HG03575 (cell line): ENCODE data around the gene PFN2.
"Not testable (repeated sequence)": the region's sequence is repeated elsewhere in the genome, so short reads cannot be mapped to it uniquely, and the experiment has no call there.

ENCODE experiments used
- ATAC-seq: cut with Tn5 transposase; IDR thresholded peaks from one replicate; pipeline ENCODE4 v1.9.1; 2021; ENCODE audit not compliant: unreplicated experiment, insufficient number of reproducible peaks, low FRiP score; ENCODE audit errors: extremely low read depth

The PFN2 gene, protein sequence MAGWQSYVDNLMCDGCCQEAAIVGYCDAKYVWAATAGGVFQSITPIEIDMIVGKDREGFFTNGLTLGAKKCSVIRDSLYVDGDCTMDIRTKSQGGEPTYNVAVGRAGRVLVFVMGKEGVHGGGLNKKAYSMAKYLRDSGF

GRCh38 chr3:149970716-149971402, at the start of gene PFN2:
PFN2 (minus strand) TSS chr3:149970895; CDS start chr3:149970856, 39 bp downstream.
- ATAC-seq, result no peak

DNA sequence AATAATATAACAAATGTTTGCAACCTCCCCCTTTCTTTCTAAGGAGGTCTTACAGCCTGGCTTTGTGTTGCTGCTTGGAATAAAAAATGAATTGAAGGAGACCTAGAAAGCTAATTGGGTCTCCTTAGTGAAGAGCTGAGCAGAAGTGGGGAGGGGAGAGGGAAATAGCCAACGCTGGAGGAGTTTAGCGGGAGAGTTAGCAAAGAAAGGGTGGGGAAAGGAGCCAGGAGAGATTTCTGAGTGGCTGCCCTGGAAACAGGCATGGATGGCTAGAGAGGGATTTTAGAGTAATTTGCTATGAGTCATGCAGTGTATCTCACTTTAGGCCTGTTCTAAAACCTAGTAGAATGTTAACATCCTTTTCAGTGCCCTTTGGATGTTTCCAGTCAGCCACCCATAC, 45.2 kb upstream of the PFN2 start:
- ATAC-seq, result no peak

DNA sequence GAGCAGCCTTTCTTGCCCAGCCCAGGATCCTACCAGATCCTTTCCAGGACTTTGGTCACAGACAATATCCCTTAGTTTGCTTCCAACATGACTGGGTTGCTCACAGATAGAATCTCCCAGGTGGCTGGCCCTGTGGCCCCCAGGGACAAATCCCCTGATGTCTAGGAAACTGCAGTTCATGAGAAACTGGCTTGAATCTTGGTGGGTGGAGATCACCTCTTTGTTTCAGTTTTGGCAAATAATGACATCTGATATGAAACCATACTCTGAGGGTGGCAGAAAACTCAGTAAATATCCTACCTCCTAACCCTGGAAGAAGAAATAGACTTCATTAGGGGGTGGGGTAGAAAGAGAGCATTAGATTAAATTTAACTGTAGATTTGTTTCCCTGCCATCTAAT, 44.1 kb upstream of the PFN2 start:
- ATAC-seq, result no peak

GRCh38 chr3:150013801-150014200, 43.1 kb upstream of the PFN2 start:
- no peak for ATAC-seq

GRCh38 chr3:150006794-150007193, 36.1 kb upstream of the PFN2 start:
- ATAC-seq, result no peak

GRCh38 chr3:150005243-150006112, 34.8 kb upstream of the PFN2 start:
- ATAC-seq, result no peak

GRCh38 chr3:150000641-150001040, 29.9 kb upstream of the PFN2 start:
- ATAC-seq, result no peak

- ATAC-seq, result no peak
These were observed 28.7 kb upstream of the PFN2 start for GRCh38 chr3:149999421-149999820.

GRCh38 chr3:149998946-149999345, 28.3 kb upstream of the PFN2 start:
- no peak for ATAC-seq

DNA sequence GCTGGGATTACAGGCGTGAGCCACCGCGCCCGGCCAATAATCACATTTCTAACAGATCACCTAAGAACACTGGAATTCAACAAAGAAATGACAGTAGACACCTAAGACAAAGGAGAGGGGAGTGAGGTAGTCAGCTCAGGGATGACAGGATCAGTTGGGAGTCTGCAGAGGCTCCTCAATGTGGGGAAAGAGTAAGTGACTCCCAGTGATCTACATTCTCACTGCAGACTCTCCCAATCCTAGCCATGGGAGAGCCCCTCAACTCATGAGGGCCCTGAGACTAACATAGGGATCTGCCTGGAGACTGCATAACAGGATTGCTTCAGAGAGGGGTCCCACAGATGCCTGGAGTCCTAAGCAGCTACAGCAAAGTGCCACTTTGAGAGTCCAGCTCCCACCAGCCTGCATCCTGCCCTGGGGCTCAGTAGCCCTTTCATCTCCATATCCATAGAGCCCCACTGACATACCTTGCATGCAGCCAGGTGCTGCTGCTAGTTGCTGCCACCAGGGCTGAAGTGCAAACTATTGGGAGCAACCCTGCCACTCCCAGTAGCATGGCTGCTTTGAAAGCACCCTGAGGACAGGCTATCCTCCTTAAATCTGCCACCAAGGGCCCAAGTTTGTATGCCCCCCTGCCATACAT, 21.8 kb upstream of the PFN2 start:
- no peak for ATAC-seq

DNA sequence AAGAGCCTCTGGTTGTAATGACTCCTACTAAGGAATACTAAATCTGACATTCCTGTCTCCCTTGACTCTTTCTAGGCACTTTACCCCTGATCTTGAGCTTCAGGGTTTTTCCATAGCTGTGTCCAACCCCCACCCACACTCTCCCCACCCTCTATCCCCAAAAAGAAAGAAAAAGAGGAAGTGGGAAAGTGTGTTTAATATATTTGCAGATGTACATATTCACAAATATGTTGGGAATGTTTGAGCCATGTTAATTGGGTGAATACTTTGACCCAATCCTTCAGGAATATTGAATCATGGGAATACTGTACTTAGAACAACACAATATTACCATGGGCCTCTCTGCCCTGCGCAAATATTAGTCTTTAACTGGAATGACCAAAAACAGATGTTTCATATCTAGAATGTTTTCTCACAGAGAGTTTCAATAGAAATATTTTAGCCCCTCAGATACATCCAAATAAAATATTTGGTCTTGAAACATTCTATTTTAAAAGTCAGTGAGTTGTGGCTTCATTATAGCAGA, 19.8 kb upstream of the PFN2 start:
- no peak for ATAC-seq

- ATAC-seq, result no peak
These were observed 18.6 kb upstream of the PFN2 start for GRCh38 chr3:149989307-149989706.

DNA sequence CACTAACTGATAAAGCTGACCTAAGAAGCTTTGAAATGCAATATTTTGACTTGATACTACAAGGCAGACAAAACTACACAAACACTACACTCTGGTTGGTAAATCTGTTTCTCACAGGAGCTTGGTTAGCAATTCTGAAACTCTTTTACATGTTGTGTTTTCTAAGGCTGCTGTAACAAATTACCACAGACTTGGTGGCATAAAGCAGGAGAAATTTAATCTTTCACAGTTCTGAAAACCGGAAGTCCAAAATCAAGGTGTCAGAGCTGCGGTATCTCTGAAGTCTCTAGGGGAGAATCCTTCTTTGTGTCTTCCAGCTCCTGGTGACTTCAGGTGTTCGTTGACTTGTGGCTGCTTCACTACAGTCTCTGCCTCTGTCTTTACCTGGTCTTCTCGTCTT, 12.9 kb upstream of the PFN2 start:
- no peak for ATAC-seq

DNA sequence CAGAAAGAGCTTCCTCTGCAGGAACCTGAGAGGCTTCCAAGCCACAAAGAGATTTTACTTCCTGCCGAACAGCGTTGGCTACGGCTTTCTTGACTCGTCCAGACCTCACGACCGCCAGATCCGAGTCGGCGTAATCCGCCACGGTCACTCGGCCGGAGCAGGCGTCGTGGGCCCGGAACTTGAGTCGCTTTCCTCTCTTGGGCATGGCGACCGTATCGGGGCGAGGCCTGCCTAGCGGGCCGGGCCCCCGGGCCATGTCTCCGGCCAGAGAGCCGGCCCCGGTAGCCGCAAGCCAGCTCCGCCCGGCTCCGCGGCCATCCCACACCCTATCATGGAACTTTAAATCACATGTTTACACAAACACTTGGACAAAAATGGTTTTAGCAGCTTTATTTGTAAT, 12.4 kb upstream of the PFN2 start:
- not testable (repeated sequence) for ATAC-seq

DNA sequence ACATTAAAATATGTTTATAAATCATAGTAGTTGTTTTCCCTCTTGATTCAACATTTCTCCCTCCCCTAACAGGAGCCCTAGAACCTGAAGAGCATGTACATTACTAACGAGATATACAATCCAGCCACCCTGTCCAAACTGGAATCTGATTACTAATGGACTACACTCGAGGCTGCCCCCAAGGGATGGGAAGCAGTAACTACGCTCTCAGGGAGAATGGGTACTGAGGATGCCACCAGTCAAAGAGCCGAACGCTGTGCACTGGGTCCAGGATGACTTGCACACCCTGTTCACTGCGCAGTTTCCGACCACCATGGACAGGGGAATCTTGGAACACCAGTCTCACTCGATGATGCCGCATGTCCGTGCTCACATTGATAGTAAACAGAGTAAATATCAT, 11.3 kb upstream of the PFN2 start:
- ATAC-seq, result not testable (repeated sequence)

- no peak for ATAC-seq
These were observed 6.7 kb upstream of the PFN2 start for GRCh38 chr3:149977386-149977785.

DNA sequence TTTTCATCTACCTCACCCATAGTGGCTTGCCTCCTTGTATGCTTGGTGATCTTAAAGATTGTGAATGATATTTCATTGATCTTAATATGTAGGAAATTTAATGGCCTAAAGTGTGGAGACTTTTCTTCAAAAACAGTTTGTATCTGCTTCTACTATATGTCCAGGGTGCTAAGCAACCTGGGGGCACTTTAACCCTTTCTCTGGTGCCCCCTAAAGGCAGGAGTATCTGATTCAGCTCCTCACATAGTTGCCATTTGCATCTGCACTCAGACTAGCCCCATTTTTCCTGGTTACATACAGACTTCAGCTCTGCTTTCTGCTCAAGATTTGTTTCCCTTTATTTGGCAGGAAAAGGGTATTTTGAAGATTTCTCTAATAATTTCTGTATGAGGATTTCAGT, 5.2 kb upstream of the PFN2 start:
- ATAC-seq, result no peak

DNA sequence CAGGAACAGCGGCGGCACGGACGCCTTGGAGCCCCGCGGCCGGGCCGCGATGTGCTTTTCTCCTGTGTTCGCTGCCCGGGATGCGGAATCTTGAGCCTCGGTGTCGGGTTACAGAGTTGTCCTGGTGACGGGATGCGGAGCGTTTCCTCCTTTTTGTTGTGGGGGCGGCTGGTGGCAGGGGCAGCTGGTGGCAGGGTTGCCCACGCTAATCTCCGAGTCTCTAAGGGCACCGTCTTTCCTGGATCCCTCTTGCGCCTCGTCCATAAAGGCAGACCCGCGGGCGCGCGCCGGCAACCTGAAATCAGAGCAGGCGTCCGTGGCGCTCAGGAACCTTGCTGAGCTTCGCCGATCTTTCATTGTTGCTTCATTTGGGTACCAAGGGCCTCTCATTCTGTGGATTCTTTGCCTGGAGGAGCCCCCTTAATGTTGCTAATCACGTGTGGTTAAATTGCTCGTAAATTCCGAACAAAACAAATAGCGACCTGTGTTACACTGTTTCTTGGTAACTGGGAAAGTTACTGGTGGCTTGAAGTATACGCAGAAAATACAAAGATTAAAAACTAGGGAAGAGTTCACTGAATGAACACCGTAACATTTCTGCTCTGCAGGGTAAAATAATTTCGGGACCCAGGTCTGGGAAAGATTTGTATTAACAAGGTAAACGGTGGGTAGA, 844 bp upstream of the PFN2 start:
- no peak for ATAC-seq
